ENCODE measurements around the gene SEC23IP.

- no peak for TF ChIP-seq POLR2AphosphoS5 (IDR thresholded peaks at IDR 0.05; ENCODE audit: low read depth, low read length)
- TF ChIP-seq TAF1 (IDR thresholded peaks at IDR 0.05; ENCODE audit: low read depth, low read length) = no peak
- TF ChIP-seq POLR2A (IDR thresholded peaks at IDR 0.05; ENCODE audit: low read depth, low read length) = no peak
- no peak for TF ChIP-seq SPI1 (IDR thresholded peaks at IDR 0.05; ENCODE audit: low read depth, low read length)
These were observed 70.3 kb downstream of the SEC23IP start for GRCh38 chr10:119962837-119963236.

Data from GM12891 (cell line).